Left renal cortex interstitium (tissue), 4 donors: ENCODE data around the gene SLC18A3. TPM values are rescaled to one million over a fixed set of nuclear protein-coding genes. Genes with fewer than 3 reads are reported as not detected.

Source experiments
- DNase-seq, 4 donors: peaks; one replicate each; pipeline ENCODE4 v3.0.0-alpha.2; 2013; ENCODE audit warnings: low read depth in 4 of 4, low spot score in 2 of 4, missing footprints in 1 of 4
- polyA plus RNA-seq, 4 donors: library from polyadenylated mRNA; unstranded; fragments of 120-200 nt; gene quantifications; one replicate each; pipeline ENCODE4 v1.2.1, GENCODE V29; 2013; ENCODE audit not compliant: insufficient read length in 4 of 4

SLC18A3 gene
- under 1 TPM in 1 of 4 donors, not detected in 3; 0.06 TPM for polyA plus RNA-seq

DNA sequence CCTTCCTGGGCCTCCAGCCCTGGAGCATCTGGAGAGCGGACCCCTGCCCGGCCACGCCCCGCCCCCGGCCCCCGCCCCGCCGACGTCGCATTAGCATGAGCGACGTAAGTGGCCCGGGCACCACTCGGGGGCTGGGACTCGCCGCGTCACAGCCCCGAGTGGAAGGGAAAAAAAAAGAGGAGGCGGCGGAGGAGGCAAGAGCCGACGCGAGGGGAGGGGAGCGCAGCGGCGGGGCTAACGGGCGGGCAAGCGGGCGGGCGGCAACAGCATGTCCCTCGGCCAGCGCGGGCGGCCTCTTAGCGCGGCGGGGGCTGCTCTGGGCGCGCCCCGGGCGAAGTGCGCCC, at the start of gene SLC18A3:
Gene SLC18A3, plus strand, starts transcription at position 197 of the 344 bp plus-strand sequence. CDS start 431 bp downstream, outside the sequence.
- DNase-seq: no peak

DNA sequence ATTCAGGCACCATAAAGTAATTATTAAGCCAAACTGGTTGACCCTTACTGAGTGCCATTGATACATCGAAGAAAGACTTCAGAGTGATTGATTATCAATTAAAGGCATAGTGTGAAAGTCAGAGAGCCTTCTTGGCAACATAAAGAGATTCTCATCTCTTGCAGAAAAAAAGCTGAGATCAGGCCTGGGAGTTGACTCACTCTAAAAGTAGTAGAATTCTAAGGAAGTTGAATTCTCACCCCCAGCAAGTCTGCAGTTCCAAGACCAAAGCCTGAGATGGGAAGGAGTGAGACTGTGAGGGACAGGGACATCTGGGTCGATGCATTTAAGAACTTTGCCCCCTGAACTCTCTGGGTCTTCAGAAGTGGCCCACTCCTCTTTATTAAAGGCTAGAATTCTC, 49.6 kb upstream of the SLC18A3 start:
- no peak for DNase-seq

DNA sequence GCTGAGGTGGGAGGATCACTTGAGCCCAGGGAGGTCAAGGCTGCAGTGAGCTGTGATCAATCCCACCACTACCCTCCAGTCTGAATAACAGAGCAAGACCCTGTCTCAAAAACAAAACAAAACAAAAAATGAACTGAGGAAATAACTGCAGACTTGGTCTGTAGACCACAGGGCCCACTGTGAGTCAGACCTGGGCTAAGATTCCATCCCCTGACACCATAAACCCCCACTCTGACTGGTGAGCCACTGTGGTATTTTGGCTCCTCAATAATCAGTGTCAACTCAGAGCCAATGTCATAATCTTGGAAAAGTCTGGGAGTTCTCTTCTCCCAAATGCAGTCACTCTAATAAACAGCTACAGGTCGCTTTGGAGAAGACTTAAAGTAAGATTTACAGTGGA, 47.2 kb upstream of the SLC18A3 start:
- DNase-seq: no peak

DNA sequence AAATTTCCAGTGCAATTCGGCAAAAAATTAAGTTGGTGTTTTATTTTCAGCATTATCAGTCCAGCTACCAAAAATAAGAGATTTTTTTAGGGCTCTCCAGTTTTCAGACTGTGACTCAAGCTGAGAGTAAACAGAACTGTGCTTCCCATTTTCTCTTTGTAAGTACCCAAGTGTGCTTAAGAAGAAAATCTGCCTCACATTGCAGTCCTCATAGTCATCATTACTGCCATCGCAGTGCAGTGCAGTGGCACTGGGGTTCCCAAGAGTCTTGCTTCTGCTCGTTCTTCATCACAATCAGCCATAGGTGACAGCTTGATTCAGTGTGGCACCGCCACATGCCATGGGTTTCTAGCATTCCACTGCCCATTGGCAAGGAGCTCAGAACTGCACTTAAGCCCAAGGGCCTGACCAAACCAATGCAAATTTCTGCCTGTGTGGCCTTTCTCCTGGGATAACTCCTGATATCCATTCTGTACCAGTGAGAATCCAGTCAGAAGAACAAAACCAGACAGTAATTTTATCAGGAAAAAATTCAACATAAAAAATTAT, 45.6 kb upstream of the SLC18A3 start:
- DNase-seq: no peak

DNA sequence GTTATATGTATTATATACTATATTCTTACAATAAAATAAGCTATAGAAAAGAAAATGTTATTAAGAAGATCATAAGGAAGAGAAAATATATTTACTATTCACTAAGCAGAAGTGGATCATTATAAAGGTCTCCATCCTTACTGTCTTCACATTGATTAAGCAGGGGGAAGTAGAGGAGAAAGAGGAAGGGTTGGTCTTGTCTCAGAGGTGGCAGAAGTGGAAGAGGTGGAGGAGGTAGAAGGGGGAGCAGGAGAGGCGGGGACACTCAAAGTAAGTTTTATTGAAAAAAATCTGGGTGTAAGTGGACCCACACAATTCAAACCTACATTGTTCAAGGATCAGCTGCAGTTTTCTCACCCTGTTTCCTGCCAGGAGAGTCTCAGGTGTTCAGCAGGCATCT, 42.3 kb upstream of the SLC18A3 start:
- no peak for DNase-seq

DNA sequence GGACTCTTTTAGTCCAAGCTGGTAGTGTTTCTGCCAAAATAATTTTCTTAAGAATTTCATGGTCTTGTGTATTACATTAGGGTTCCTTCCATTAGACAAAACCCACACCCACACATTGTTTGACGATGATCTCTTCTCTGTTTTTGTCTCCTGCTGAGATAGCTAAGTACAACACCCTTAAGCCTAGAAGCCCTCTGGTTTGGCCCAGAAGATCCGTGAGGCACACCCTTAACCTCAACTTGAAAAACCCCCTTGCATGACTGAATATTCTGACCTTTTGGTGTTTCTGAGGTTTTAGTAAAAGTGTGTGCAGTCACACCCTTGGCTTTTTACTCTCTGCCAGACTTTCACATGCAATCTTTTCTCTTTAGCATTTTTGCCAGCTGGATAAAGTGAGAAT, 41.9 kb upstream of the SLC18A3 start:
- no peak for DNase-seq

DNA sequence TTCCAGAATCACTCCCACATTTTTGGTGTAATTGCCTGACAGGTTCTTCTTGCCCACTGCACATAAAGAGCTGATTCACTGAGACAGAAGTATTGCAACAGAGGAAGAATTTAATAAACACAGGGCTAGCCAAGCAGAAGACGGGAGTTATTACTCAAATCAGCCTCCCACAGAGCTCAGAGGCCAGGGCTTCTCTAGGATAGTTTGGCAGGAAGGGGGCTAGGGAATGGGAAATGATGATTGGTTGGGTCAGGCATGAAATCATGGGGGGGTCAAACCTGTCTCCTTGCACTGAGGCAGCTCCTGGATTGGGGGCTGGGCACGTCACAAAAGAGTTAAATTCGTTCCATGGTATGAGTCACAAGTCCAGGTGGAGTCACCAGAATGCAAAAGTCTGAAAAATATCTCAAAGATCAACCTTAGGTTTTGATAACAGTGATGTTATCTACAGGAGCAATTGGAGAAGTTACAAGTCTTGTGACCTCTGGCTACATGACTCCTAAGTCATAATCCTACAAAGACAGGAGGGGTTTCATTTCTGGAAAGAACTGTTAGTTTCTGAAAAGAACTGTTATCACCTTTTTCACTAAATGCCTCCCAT, 41.0 kb upstream of the SLC18A3 start:
- DNase-seq: no peak

DNA sequence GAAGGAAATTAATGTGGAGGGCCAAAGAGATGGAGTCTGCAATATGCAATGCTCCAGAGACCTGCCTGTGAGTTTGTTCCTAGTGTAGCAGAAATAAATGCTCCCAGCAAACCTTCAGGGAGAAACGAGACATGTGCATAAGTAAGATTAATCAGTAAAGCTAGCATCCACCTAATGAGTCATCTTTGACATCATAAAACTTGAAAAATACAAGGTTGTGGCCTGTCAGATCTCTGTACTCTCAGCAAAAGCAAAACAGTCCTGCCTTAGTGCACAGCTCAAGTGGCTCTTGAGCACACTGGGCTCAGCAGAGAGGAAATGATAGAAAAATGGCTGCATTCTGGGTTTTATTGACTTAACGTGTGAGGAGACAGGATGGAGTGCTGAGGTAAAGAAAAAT, 38.7 kb upstream of the SLC18A3 start:
- no peak for DNase-seq

DNA sequence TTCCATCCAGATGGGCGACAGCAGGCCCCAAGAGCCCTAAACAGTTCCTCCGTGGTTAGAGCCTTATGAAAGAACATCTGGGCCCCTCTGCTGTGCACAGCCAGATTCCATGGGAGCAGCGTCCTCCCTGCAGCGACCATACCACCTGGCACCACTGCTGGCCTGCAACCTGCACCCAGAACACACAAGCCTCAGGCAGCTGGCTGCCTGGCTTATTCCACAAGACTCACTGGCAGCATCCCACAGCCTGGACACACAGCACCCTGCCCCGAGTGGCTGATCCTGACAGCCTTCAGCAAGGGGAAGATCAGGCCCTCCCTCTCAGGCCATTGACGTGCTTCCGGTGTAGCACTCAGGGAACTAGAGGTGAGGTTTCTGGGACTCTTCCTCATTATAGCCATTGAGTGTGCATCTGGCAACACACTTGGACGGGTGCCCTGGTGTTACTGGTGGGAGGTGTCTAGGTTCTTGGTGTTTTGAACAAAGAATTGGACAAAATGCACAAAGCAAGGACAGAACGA, 37.5 kb upstream of the SLC18A3 start:
- no peak for DNase-seq

DNA sequence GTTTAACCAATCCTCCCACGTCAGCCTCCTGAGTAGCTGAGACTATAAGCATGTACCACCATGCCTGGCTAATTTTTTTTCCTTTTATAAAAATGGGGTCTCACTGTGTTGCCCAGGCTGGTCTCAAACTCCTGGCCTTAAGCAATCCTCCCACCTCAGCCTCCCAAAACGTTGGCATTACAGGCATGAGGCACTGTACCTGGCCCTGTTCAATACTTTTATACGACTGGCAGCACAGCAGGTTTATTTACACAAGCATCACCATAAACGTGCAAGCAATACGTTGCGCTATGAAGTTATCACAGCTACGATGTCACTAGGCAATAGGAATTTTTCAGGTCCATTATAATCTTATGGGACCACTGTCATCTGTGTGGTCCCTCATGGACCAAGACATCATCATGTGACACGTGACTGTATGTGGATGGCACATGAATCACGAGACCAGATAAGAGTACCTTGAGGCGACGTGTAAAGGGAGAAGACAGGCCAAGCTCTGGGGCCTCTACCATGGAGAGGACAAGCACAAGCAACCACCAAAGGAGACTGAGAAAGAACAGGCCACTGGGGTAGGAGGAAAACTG, 34.5 kb upstream of the SLC18A3 start:
- no peak for DNase-seq

DNA sequence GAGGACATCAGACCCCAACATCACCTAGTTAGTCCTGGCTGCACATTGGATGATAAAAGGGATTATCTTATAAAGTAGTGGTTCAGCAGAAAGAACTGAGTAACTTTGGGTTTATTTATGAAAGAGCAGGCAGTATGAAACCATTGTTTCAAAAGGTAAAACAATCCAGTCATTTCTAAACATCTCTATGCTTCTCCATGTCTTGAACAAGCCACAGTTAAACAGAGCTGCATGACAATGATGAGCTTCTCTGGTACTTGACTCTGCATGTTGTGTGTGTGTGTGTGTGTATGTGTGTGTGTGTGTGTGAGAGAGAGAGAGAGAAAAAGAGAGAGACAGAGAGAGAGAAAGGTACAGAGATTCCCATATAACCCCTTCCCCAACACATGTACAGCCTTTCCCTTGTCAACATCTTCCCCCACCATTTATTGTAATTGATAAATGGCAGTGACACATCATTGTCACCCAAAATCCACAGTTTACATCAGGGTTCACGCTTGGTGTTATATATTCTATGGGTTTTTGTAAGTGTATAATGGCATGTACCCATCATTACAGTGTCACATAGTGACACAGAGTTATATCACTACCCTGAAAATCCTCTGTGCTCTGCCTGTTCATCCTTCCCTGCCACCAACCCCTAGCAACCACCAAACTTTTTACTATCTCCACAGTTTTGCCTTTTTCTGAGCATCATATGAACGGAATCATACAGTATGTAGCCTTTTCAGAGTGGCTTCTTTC, 32.8 kb upstream of the SLC18A3 start:
- no peak for DNase-seq

DNA sequence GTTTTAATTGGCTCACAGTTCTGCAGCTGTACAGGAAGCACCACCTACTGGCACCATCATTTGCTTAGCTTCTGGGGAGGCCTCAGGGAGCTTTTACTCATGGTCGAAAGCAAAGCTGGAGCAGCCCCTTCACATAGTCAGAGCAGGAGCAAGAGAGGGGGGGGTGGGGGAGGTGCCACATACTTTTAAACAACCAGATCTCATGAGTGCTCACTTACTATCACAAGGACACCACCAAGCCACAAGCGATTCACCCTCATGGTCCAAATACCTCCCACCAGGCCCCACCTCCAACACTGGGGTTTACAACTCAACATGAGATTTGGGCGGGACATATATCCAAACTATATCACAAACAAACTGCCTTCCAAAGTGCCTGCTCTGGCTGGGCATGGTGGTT, 31.7 kb upstream of the SLC18A3 start:
- no peak for DNase-seq

DNA sequence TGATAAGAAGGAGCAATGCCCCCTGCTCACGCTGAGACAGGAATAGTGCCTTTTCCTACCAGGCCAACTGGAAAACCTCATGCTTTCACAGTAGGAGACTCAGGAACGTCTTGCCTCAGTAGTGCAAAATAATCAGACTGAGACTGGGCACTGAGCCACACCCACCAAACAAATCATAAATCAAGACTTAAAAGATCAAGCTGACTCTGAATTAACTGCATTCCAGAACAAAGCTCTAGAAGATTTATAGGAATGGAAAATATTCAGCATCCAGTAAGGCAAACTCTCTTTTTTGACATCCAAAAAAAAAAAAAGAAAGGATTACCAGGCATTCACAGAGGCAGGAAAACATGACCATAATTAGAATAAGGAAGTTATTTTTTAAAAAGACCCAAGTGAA, 30.5 kb upstream of the SLC18A3 start:
- no peak for DNase-seq

DNA sequence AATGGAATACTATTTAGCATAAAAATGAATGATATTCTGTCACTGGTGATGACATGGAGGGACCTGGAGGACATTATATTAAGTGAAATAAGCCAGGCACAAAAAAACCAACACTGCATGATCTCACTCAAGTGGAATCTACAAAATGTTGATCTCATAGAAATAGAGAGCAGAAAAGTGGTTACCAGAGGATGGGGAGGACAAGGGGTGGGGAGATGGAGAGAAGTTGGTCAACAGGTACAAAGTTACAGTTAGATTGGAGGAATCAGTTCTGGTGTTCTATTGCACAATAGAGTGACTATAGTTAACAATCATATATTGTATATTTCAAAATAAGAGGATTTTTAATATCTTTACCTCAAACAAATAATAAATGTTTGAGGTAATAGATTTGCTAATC, 24.7 kb upstream of the SLC18A3 start:
- no peak for DNase-seq

DNA sequence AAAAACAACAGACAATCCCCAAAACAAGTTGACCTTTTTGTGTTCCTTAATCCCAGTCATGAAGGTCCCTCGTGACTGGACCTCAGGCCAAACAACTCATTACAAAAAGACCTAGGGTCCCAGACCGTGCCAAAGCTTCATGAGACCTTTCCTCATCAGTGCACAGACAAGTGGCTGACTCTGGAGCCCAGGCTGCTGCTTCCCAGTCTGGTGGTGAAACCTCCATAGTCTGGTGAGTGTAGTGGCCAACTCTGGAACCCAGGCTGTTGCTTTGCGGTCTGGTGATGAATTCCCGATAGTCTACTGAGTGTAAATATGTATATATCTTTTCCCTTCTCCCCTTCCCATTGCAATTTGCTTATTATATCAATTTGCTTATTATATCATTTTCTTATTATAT, 22.1 kb upstream of the SLC18A3 start:
- no peak for DNase-seq

DNA sequence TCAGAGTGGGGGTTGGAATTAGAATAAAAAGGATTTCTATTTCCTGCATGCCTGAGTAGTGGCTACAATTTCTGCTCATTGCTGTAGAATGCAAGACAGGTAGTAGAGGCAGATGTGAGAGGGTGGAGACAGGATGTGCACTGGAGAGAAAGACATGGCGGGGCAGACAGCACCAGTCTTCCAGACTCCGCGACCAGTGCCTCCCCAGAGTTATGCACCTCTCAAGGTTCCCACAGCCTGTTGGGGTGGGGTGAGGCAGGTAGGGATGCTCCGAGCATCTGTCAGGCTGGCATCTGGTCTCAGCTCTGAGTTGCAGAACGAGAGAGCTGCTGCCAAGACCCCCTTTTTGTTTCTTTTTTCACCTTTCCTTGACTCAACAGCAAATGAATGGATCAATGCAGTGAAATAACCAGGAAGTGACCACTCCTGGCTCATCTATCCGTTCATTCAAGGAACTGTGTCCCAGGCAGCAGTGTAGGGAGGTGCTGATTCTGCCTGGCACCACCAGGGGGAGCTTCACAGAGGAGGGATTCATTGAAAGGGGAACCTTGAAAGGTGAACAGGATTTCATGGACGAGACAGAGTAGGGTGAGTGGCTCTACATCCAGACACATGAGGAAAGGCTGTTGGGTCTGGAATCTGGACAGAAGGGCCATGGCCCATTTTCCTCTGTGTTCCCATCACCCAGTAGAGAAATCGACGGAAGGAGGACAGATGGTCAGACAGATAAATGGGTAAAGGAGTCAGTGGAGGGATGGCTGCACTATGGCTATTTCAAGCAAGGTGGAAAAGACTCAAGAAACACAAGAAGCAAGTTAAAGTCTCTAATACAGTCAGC, 17.2 kb upstream of the SLC18A3 start:
- peak in 1 of 4 donors; percentile 29 for DNase-seq

DNA sequence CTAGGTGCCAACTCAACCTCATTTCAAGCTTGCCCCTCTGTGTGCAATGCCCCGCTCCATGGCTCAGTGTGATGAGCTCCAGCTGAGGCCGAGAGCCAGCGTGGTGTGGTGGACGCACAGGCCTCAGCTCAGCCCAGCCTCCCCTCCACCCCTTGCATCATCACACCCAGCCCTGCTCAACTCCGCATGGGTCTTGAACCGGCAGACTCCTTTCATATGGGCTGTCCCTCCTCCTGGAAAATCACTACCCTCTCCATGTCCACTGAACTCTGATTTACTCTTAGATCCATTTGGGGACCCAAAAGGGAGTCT, 16.6 kb upstream of the SLC18A3 start:
- DNase-seq: no peak

DNA sequence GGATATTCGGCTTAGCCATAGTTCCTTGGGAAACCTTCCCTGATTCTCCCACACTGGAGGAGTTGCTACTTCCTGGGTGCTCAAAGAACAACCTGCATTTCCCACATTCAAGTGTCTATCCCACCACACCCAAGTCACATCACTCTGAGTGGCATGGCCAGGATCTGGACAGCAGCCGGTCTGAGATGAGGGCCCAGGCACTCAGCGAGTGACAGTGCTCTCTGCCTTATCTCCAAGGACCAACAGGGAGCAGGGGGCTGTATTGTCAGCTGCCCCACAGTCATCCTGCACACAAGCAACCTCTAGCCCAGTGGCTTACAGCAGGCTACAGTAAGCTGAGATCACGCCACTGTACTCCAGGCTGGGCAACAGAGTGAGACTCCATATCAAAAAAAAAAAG, 16.1 kb upstream of the SLC18A3 start:
- DNase-seq: no peak

DNA sequence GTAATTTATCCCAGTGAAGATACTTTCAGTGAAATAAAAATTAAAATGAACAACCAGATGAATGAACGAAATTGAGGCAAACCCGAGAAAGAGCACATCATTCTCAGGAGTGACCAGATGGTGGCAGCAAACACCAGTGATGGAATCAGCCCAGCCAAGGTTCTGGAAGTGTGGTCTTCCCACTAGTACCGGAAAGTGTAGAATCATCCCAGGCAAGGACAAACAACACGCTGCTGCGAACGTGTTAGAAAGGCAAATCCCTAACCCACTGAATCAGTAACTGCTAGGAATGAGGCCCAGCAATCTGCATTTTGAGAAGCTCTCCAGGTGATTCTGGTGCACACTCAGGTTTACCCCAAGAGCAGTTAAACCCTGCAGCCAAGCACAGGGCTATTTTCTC, 15.5 kb upstream of the SLC18A3 start:
- DNase-seq: peak in 1 of 4 donors; percentile 46

DNA sequence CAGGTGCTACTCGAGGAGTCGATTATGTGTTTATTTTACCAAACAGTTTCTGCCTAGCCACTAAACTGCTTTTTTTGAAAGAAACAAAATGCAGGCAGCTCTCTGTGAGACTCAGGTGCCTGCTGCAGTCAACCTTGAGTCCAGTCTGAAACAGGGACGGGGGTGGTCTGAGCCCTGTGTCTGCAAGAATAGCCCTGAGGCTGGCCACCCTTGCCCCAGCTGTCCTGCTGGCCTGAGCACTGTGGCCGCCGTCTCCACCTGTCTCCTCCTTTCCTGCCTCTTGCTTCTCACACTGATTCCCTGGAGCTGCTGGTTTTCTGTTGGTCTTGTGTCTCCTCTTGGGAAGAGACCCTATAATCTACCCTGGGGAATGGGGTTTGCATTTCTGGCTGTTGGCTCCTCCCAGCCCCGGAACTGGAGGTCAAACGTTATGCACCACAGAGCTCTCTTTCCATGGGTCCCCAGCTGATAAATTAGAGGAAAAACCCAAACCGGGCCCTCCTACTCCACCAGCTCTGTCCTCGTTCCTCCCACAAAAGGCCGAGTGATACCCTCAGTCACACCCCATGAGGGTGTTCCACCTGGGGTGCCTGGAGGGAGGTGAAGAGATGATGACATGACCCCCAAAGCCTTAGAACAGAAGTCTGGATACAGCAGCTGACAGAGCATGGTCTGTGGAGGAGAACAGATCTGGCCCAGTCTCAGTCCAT, 15.0 kb upstream of the SLC18A3 start:
- no peak for DNase-seq
